HPDE6-E6E7 (cell line): ENCODE measurements around the gene ZNF93.
A peak's percentile ranks its signal among the peaks of the same experiment; 100 is the strongest.
"Not testable (repeated sequence)": the region's sequence is repeated elsewhere in the genome, so short reads cannot be mapped to it uniquely, and the experiment has no call there.

ENCODE experiments used
- DNase-seq: peaks from one replicate; pipeline ENCODE4 v3.0.0; 2011; ENCODE audit warnings: missing footprints; ENCODE audit errors: extremely low spot score

The ZNF93 gene

GRCh38 chr19:19900729-19901444 is at the start of gene ZNF93:
Gene ZNF93 (plus strand): TSS chr19:19900946. CDS start chr19:19901089, 143 bp downstream.
- DNase-seq = peak; percentile 55

- DNase-seq = not testable (repeated sequence)
Measured at GRCh38 chr19:19851740-19852139, 49.0 kb upstream of the ZNF93 start.

GRCh38 chr19:19858751-19859150 is 42.0 kb upstream of the ZNF93 start:
- DNase-seq = no peak

- DNase-seq = no peak
Measured at GRCh38 chr19:19860756-19861390, 39.9 kb upstream of the ZNF93 start.

GRCh38 chr19:19865750-19866610 is 34.8 kb upstream of the ZNF93 start, which contains the start of gene ZNF253:
Gene ZNF253 (plus strand): TSS chr19:19865882. CDS start chr19:19865997, 115 bp downstream.
- DNase-seq = peak; percentile 94

GRCh38 chr19:19866611-19867248 is 34.0 kb upstream of the ZNF93 start:
- no peak for DNase-seq

- DNase-seq = not testable (repeated sequence)
Measured at GRCh38 chr19:19870086-19870485, 30.7 kb upstream of the ZNF93 start.

GRCh38 chr19:19871932-19872331 is 28.8 kb upstream of the ZNF93 start:
- no peak for DNase-seq

GRCh38 chr19:19873381-19873780 is 27.4 kb upstream of the ZNF93 start:
- DNase-seq = no peak

- no peak for DNase-seq
Measured at GRCh38 chr19:19877724-19878123, 23.0 kb upstream of the ZNF93 start.

- DNase-seq = no peak
Measured at GRCh38 chr19:19884583-19884982, 16.2 kb upstream of the ZNF93 start.

- not testable (repeated sequence) for DNase-seq
Measured at GRCh38 chr19:19892055-19892941, 8.4 kb upstream of the ZNF93 start.

GRCh38 chr19:19900139-19900728 is 512 bp upstream of the ZNF93 start:
- no peak for DNase-seq

GRCh38 chr19:19907551-19907950 is 6.8 kb downstream of the ZNF93 start:
- DNase-seq = not testable (repeated sequence)

- DNase-seq = no peak
Measured at GRCh38 chr19:19909654-19910053, 8.9 kb downstream of the ZNF93 start.

- no peak for DNase-seq
Measured at GRCh38 chr19:19911150-19911549, 10.4 kb downstream of the ZNF93 start.

GRCh38 chr19:19914596-19914995 is 13.8 kb downstream of the ZNF93 start:
- DNase-seq = no peak

- DNase-seq = not testable (repeated sequence)
Measured at GRCh38 chr19:19930417-19930816, 29.7 kb downstream of the ZNF93 start.

GRCh38 chr19:19933432-19934314 is 32.9 kb downstream of the ZNF93 start:
- not testable (repeated sequence) for DNase-seq
